SK-N-SH treated with all-trans-retinoic acid at 6 μM for 48 hours (cell line): ENCODE results near the gene ARFGEF3.

Source experiments
- ESRRG ChIP-seq: fragments of 250-450 bp; sonication (Bioruptor Pico); IDR thresholded peaks from 2 replicates; pipeline ENCODE4 v1.6.1; 2021; ENCODE audit warnings: mild to moderate bottlenecking
- PATZ1 ChIP-seq: fragments of 250-450 bp; sonication (Bioruptor Pico); IDR thresholded peaks from 2 replicates; pipeline ENCODE4 v1.8.0; 2020; ENCODE audit warnings: mild to moderate bottlenecking, moderate library complexity, borderline replicate concordance
- RARB ChIP-seq: fragments of 250-450 bp; sonication (Bioruptor Pico); IDR thresholded peaks from 2 replicates; pipeline ENCODE4 v1.8.0; 2021; ENCODE audit warnings: mild to moderate bottlenecking, moderate library complexity
- TCF4 ChIP-seq: fragments of 250-450 bp; sonication (Bioruptor Pico); IDR thresholded peaks from 2 replicates; pipeline ENCODE4 v1.8.0; 2021; ENCODE audit warnings: mild to moderate bottlenecking, moderate library complexity, borderline replicate concordance
- TOX ChIP-seq: fragments of 250-450 bp; sonication (Bioruptor Pico); IDR thresholded peaks from 2 replicates; pipeline ENCODE4 v1.8.0; 2021; ENCODE audit warnings: mild to moderate bottlenecking, moderate library complexity, borderline replicate concordance
- ZFP30 ChIP-seq: fragments of 450-650 bp; formaldehyde crosslinking; IDR thresholded peaks from 2 replicates; pipeline ENCODE4 v1.5.0; 2022; ENCODE audit warnings: mild to moderate bottlenecking, moderate library complexity
- TF ChIP-seq, protein P1 (sequence below): fragments of 250-450 bp; sonication (Bioruptor Pico); IDR thresholded peaks from 2 replicates; pipeline ENCODE4 v1.8.0; 2021; ENCODE audit warnings: low read depth, mild to moderate bottlenecking, moderate library complexity, borderline replicate concordance

DNA sequence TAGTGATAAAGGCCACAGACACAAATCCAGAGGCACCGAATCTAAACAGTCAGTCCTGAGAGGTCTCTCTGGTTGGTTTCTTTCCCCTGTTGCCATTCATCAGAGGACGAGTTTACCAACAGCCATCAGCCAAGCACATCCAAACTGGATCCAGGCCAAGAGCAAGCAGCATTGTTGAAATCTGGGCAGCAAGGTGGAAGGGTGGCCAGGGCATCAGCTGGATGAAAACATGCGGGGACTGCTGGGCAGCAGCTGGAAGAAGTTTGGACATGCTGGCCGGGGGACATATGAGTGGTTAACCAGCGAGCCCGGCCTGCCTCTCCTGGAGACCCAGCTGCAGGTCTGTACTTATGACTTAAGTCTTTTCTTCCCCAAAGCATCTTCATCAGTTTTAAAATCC, 216.1 kb downstream of the ARFGEF3 start, which contains the start of gene SMIM28:
- TF ChIP-seq ESRRG (CRISPR knock-in tag) (no peak), TCF4 (CRISPR knock-in tag) (no peak), ZFP30 (CRISPR knock-in tag) (no peak), PATZ1 (CRISPR knock-in tag) (no peak), RARB (CRISPR knock-in tag) (no peak), TOX (CRISPR knock-in tag) (no peak)
- TF ChIP-seq, protein P1, sequence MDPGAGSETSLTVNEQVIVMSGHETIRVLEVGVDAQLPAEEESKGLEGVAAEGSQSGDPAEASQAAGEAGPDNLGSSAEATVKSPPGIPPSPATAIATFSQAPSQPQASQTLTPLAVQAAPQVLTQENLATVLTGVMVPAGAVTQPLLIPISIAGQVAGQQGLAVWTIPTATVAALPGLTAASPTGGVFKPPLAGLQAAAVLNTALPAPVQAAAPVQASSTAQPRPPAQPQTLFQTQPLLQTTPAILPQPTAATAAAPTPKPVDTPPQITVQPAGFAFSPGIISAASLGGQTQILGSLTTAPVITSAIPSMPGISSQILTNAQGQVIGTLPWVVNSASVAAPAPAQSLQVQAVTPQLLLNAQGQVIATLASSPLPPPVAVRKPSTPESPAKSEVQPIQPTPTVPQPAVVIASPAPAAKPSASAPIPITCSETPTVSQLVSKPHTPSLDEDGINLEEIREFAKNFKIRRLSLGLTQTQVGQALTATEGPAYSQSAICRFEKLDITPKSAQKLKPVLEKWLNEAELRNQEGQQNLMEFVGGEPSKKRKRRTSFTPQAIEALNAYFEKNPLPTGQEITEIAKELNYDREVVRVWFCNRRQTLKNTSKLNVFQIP = no peak
